Progenitor cell of endocrine pancreas (in vitro differentiated cells): ENCODE results near the gene ZCCHC9. TPM values are rescaled to one million over a fixed set of nuclear protein-coding genes. Genes with fewer than 3 reads are reported as not detected.

Source experiments
- DNase-seq: peaks from one replicate; pipeline ENCODE4 v3.0.0; 2021; ENCODE audit warnings: low spot score; ENCODE audit not compliant: unreplicated experiment
- H3K27ac Mint-ChIP-seq: 2 replicates; pipeline ENCODE4 v1.8.0; 2021; ENCODE audit warnings: mild to moderate bottlenecking, moderate library complexity, mixed read lengths
- H3K27me3 Mint-ChIP-seq: 2 replicates; pipeline ENCODE4 v1.8.0; 2021; ENCODE audit warnings: mixed read lengths
- H3K36me3 Mint-ChIP-seq: 2 replicates; pipeline ENCODE4 v1.8.0; 2022; ENCODE audit warnings: mixed read lengths; ENCODE audit not compliant: insufficient read depth
- H3K4me1 Mint-ChIP-seq: 2 replicates; pipeline ENCODE4 v1.8.0; 2021; ENCODE audit warnings: low read depth, mixed read lengths
- H3K4me3 Mint-ChIP-seq: 2 replicates; pipeline ENCODE4 v1.8.0; 2021; ENCODE audit warnings: low read depth, mild to moderate bottlenecking, moderate library complexity, mixed read lengths
- H3K9me3 Mint-ChIP-seq: 2 replicates; pipeline ENCODE4 v1.8.0; 2021; ENCODE audit warnings: low read depth, mixed read lengths
- total RNA-seq: library from RNA; stranded (reverse); gene quantifications from 2 replicates; pipeline ENCODE4 v1.2.1, GENCODE V29; 2021
- TF ChIP-seq, protein P1 (sequence below): fragments of 200-600 bp; sonication (generic); IDR thresholded peaks from one replicate; pipeline ENCODE4 v1.5.0; 2021; ENCODE audit warnings: antibody characterized with exemption, mild to moderate bottlenecking; ENCODE audit not compliant: unreplicated experiment

ZCCHC9 gene
- total RNA-seq, 1 donor from 2014 or later = 30.6 TPM

DNA sequence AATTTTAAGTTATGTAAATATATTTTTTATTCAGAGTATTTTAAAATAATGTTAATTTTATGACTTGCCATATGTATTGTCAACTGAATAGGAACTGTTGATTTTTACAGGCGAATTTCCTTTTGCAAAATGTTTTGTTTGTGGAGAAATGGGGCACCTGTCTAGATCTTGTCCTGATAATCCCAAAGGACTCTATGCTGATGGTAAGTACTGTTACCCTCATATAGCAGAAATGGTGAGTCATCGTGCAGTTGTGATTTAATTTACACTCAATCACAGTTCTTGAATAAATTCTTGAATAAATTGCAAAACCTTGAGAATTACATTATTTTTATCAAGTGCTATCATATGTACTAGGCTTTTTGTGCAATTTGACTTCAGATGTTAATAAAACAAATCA is 7.4 kb downstream of the ZCCHC9 start:
- Mint-ChIP-seq H3K27ac (no peak overlapping the region), H3K4me3 (no peak overlapping the region), H3K27me3 (no peaks in the 10 kb centered on the region), H3K4me1 (no peaks in the 10 kb centered on the region), H3K36me3 (peaks cover 5% of the 10 kb centered on the region), H3K9me3 (no peaks in the 10 kb centered on the region)
- TF ChIP-seq, protein P1, sequence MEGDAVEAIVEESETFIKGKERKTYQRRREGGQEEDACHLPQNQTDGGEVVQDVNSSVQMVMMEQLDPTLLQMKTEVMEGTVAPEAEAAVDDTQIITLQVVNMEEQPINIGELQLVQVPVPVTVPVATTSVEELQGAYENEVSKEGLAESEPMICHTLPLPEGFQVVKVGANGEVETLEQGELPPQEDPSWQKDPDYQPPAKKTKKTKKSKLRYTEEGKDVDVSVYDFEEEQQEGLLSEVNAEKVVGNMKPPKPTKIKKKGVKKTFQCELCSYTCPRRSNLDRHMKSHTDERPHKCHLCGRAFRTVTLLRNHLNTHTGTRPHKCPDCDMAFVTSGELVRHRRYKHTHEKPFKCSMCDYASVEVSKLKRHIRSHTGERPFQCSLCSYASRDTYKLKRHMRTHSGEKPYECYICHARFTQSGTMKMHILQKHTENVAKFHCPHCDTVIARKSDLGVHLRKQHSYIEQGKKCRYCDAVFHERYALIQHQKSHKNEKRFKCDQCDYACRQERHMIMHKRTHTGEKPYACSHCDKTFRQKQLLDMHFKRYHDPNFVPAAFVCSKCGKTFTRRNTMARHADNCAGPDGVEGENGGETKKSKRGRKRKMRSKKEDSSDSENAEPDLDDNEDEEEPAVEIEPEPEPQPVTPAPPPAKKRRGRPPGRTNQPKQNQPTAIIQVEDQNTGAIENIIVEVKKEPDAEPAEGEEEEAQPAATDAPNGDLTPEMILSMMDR = no peak
- DNase-seq = no peak

DNA sequence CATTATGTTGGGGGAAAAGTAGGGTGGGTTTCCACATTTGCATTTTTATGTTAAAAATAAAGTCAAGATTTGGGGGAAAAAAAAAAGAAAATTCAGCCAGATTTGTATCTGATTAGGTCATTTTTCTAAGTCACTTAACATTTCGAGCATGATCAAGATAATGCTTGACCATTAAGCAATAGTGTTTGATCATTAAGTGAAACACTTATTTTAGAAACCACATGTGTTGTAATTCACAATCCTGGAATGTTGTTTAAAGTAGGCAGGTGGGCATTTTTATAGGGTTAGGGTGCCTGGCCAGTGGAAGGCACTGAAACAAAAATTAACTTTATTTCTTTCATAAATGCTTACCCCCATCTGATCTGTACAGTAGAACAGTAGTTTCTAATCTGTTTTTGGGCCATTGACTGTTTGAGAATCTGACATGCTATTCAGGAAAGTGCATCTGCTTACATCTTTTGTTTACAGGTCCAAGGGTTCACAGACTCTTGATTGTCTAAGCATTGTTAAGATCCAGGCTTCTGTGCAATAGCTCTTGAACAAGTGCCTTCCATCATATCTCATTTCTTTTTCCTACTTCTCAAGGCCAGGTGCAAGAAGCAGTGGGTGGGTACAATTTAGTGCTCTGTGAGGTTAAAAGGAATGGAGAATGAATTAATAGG is 9.1 kb downstream of the ZCCHC9 start:
- H3K9me3 Mint-ChIP-seq = no peaks in the 10 kb centered on the region
- TF ChIP-seq, protein P1 = no peak
- H3K27me3 Mint-ChIP-seq = no peaks in the 10 kb centered on the region
- DNase-seq = no peak
- no peak overlapping the region for H3K4me3 Mint-ChIP-seq
- H3K27ac Mint-ChIP-seq = no peak overlapping the region
- H3K36me3 Mint-ChIP-seq = peaks cover 6% of the 10 kb centered on the region
- H3K4me1 Mint-ChIP-seq = no peaks in the 10 kb centered on the region

DNA sequence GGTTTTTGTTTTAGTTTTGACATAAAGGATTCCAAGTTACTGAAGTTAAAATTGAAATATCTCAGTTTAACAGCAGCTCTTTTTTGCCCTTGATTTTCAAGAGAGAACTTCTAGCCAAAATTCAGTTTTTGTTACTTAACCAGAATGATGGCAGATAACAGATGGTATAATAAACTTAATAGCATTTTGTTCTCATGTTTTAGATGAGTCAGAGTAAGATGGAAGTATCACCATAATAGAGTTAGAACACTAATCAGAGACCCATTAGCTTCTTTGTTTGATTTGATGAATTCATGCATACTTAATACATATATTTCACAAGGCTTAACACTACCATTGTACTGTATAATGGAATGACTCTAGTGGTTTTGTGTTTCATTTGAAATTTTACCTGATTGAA is 11.9 kb downstream of the ZCCHC9 start:
- H3K4me3 Mint-ChIP-seq = no peak overlapping the region
- H3K27me3 Mint-ChIP-seq = no peaks in the 10 kb centered on the region
- DNase-seq = no peak
- no peaks in the 10 kb centered on the region for H3K9me3 Mint-ChIP-seq
- no peak overlapping the region for H3K27ac Mint-ChIP-seq
- TF ChIP-seq, protein P1 = no peak
- H3K36me3 Mint-ChIP-seq = peaks cover 6% of the 10 kb centered on the region
- H3K4me1 Mint-ChIP-seq = no peaks in the 10 kb centered on the region

DNA sequence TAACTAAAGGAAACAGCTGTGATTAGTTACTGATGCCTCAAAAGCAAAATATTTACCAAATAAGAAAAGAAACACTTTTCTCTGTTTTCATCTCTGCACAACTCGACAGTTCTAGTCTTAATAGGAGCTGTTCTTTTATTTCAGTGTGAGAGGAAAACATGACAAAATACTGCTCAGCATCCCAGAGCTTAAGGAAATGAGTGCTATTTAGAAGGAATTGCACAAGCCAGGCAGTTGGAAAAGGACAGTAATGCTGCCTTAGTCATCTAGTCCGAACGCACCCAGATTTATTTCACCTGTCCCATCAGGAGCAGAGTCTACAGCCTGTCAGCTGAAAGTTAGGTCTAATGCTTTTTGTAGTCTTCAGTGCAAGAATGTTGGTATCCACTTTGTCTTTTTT is 12.3 kb downstream of the ZCCHC9 start:
- no peak overlapping the region for H3K4me3 Mint-ChIP-seq

DNA sequence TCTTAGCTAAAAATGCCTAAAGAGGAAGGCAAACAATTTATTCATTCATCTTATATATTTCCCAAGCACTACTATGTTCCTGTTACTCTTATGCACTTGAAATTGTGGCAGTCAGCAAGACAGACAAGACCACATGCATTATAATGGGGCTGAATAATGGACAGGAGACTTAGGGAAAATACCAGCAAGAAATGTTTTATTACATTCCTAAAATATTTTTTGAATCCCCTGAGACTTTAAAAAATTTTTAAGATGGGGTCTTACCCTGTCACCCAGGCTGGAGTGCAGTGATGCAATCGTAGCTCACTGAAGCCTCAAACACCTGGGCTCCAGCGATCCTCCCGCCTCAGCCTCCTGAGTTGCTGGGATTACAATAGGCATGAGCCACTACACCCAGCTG is 13.2 kb downstream of the ZCCHC9 start:
- TF ChIP-seq, protein P1 = no peak
- Mint-ChIP-seq H3K4me1 (no peaks in the 10 kb centered on the region), H3K27me3 (no peaks in the 10 kb centered on the region), H3K9me3 (no peaks in the 10 kb centered on the region), H3K36me3 (peaks cover 6% of the 10 kb centered on the region), H3K4me3 (no peak overlapping the region), H3K27ac (no peak overlapping the region)
- no peak for DNase-seq

More for the DNA sequence above, 12.3 kb downstream of the ZCCHC9 start:
- H3K27ac Mint-ChIP-seq = no peak overlapping the region
- DNase-seq = no peak
- TF ChIP-seq, protein P1 = no peak
- no peaks in the 10 kb centered on the region for H3K27me3 Mint-ChIP-seq
- no peaks in the 10 kb centered on the region for H3K9me3 Mint-ChIP-seq
- H3K36me3 Mint-ChIP-seq = peaks cover 6% of the 10 kb centered on the region
- no peaks in the 10 kb centered on the region for H3K4me1 Mint-ChIP-seq
